ENCODE measurements around the gene NOXO1. TPM values are rescaled to one million over a fixed set of nuclear protein-coding genes. Genes with fewer than 3 reads are reported as not detected.
A peak's percentile ranks its signal among the peaks of the same experiment; 100 is the strongest.
"Not testable (repeated sequence)": the region's sequence is repeated elsewhere in the genome, so short reads cannot be mapped to it uniquely, and the experiment has no call there.

The NOXO1 gene
- total RNA-seq, 1 donor = not detected

DNA sequence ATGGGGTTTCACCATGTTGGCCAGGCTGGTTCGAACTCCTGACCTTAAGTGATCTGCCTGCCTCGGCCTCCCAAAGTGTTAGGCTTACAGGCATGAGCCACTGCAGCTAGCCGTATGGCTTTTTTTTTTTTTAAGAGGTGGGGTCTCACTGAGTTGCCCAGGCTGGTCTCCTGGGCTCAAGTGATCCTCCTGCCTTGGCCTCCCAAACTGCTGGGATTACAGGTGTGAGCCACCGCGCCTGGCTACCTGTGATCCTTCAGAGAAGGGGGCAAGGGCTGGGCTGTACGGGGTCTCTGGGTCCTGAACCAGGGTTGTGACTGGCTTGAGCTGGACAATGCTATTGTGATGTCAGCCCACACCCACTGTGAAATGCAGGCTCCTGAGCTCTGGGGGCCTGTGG is 14.8 kb downstream of the NOXO1 start, which contains the start of gene RNF151:
RNF151 (plus strand) TSS at position 397 of the 400 bp plus-strand sequence. CDS start 26 bp downstream, outside the sequence.
- H3K4me1 ChIP-seq (ENCODE audit: insufficient read depth, low read length) = peaks cover 38% of the 10 kb centered on the region
- H3K9me3 ChIP-seq (ENCODE audit: low read depth, low read length) = no peaks in the 10 kb centered on the region
- no peak within 1 kb of the TSS for H3K4me3 ChIP-seq (ENCODE audit: low read length)

GRCh38 chr16:1965396-1966001 is 15.8 kb downstream of the NOXO1 start:
- peaks cover 37% of the 10 kb centered on the region for H3K4me1 ChIP-seq (ENCODE audit: insufficient read depth, low read length)
- no peaks in the 10 kb centered on the region for H3K27me3 ChIP-seq (ENCODE audit: insufficient read depth, low read length)

More for the DNA sequence above, 14.8 kb downstream of the NOXO1 start, which contains the start of gene RNF151:
- H3K27me3 ChIP-seq (ENCODE audit: insufficient read depth, low read length) = no peaks in the 10 kb centered on the region

GRCh38 chr16:1964506-1965395 is 16.5 kb downstream of the NOXO1 start, which contains the start of gene RPS2:
Gene RPS2, minus strand, starts transcription at chr16:1964826. Its CDS starts 201 bp downstream, at chr16:1964625.
- H3K27me3 ChIP-seq (ENCODE audit: insufficient read depth, low read length) = no peaks in the 10 kb centered on the region
- H3K9me3 ChIP-seq (ENCODE audit: low read depth, low read length) = no peaks in the 10 kb centered on the region
- H3K4me3 ChIP-seq (ENCODE audit: low read length) = peak within 1 kb of the TSS; percentile 76
- peaks cover 43% of the 10 kb centered on the region for H3K4me1 ChIP-seq (ENCODE audit: insufficient read depth, low read length)

More at GRCh38 chr16:1965396-1966001, 15.8 kb downstream of the NOXO1 start:
- Histone ChIP-seq H3K4me3 (ENCODE audit: low read length) (peak overlapping the region; percentile 76), H3K9me3 (ENCODE audit: low read depth, low read length) (no peaks in the 10 kb centered on the region)

DNA sequence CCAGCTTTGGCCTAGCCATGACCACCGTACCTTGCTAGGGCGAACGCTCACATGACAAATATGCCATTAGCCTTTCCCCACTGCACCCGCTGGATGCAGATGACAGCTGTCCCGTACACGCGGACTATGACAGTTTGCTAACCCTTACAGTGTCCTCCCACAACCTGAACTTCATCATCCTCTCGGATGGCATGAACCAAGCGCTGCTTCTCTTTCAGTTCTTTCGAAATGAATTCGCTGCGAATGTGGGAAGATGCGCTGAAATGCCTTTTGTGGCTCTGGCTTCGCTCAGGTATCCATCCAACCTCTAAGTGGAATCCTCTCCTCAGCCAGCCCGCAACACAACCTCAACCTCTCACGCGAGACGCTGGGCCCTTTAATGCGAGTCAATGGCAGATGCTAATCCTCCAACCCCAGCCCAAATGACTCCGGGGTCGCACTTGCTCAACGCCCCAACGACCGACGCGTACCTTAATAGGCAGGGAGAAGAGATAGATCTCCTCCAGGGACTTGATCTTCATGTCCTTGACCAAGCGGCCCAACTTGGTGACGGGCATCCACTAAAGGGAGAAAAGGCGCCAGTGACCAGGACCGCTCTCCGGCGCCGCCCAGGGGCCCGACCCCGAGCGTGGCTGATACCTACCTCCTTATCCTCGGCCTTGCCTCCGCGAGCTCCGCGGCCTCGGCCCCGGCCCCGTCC is 17.3 kb downstream of the NOXO1 start:
- Histone ChIP-seq H3K4me1 (ENCODE audit: insufficient read depth, low read length) (peaks cover 46% of the 10 kb centered on the region), H3K4me3 (ENCODE audit: low read length) (peak overlapping the region; percentile 76)

DNA sequence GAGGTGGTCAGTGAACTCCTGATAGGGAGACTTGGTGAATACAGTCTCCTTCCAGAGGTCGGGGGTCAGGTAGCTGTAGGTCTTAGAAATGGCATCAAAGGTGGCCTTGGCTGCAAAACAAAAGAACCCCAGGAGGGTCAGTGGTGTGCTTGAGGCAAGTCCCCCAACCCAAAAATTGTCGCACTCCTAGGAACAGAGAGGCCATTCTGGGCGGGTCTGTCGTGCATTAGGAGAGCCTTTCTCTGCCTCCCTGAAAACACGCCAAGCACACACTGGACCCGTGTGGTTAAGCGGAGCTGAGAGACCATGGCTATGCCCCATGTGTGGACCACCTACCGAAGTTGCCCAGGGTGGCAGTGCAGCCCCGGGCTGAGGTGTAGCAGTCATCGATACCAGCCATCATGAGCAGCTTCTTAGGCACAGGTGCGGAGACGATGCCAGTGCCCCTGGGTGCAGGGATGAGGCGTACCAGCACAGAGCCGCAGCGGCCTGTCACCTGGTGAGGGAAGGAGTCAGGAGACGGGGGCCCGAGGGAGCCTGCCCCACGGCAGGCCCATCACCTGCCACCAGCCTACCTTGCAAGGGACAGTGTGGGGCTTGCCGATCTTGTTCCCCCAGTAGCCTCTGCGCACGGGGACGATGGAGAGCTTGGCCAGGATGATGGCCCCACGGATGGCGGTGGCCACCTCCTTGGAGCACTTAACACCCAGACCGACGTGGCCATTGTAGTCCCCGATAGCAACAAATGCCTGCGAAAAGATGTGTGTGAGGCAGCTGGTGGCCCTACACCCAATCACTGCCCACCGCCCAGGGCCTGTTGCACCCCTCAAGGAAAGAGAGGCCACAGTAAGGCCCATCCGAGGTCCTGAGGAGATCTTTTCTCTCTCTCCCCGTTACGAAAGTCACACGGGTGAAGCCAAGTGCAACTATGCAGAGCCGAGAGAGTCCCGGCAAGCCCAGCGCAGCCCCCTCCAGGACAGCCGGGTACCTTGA is 18.8 kb downstream of the NOXO1 start:
- not testable (repeated sequence) for H3K27me3 ChIP-seq (ENCODE audit: insufficient read depth, low read length)
- peaks cover 50% of the 10 kb centered on the region for H3K4me1 ChIP-seq (ENCODE audit: insufficient read depth, low read length)

More for the DNA sequence above, 17.3 kb downstream of the NOXO1 start:
- no peaks in the 10 kb centered on the region for H3K27me3 ChIP-seq (ENCODE audit: insufficient read depth, low read length)
- no peaks in the 10 kb centered on the region for H3K9me3 ChIP-seq (ENCODE audit: low read depth, low read length)

DNA sequence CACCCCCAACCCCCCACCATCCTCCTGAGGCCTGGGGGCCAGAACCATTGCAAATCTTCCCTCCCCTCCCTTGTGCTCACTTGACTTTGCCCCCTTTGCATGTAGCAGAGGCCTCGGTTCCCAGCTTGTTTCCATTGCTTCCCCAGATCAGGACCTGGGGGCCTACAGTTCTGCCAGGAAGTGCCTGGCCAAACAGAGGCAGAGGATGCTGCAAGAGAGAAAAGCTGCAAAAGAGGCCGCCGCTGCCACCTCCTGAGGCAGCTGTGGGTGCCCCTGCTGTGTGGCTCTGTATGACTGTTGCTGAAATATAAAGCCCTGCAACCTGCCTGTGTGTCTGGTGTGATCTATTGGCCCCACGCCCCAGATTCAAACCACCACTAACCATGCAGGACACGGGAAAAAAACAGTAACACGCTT is 19.6 kb downstream of the NOXO1 start:
- H3K4me1 ChIP-seq (ENCODE audit: insufficient read depth, low read length) = peaks cover 50% of the 10 kb centered on the region
- no peaks in the 10 kb centered on the region for H3K27me3 ChIP-seq (ENCODE audit: insufficient read depth, low read length)

More for the DNA sequence above, 18.8 kb downstream of the NOXO1 start:
- H3K4me3 ChIP-seq (ENCODE audit: low read length); H3K9me3 ChIP-seq (ENCODE audit: low read depth, low read length): not testable (repeated sequence)

GRCh38 chr16:1960665-1961630 is 20.3 kb downstream of the NOXO1 start:
- Histone ChIP-seq H3K9me3 (ENCODE audit: low read depth, low read length) (no peaks in the 10 kb centered on the region), H3K27me3 (ENCODE audit: insufficient read depth, low read length) (no peaks in the 10 kb centered on the region), H3K4me3 (ENCODE audit: low read length) (no peak overlapping the region), H3K4me1 (ENCODE audit: insufficient read depth, low read length) (peaks cover 48% of the 10 kb centered on the region)

More for the DNA sequence above, 19.6 kb downstream of the NOXO1 start:
- Histone ChIP-seq H3K4me3 (ENCODE audit: low read length) (no peak overlapping the region), H3K9me3 (ENCODE audit: low read depth, low read length) (no peaks in the 10 kb centered on the region)

DNA sequence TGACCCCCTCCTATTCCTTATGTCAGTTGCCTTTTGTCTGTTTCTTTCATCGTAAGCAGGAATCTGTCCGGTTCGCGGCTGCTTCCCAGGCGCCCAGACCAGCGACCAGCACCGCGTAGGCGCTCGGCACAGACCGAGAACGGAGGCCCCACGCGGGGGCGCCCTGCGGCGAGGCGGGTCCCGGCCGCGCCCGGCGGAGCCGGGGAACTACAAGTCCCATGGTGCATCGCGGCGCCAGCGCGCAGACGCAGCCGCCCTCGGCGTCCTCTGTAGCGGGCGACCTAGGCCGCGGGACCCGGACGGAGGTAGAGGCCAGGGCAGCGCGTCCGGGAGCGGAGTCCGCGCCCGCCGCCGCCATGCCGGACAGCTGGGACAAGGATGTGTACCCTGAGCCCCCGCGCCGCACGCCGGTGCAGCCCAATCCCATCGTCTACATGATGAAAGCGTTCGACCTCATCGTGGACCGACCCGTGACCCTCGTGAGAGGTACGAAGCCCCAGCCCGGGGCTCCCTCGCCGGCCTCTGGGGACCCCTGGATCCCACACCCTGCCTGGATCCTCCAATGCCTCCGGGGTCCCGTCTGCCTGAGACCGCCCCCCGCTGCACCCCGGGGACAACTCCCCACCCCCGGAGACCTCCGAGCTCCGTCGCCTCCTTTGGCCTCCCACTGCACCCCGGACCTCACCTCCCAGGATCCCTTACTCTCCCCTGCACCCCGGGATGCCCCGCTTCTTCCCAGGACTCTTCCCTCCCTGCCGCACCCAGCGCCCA is 21.8 kb downstream of the NOXO1 start, which contains the start of gene NDUFB10:
NDUFB10 (plus strand) TSS at position 270 of the 771 bp plus-strand sequence; CDS start at position 357, 87 bp downstream.
- peaks cover 40% of the 10 kb centered on the region for H3K4me1 ChIP-seq (ENCODE audit: insufficient read depth, low read length)
- peak within 1 kb of the TSS; percentile 71 for H3K4me3 ChIP-seq (ENCODE audit: low read length)
- no peaks in the 10 kb centered on the region for H3K27me3 ChIP-seq (ENCODE audit: insufficient read depth, low read length)
- no peaks in the 10 kb centered on the region for H3K9me3 ChIP-seq (ENCODE audit: low read depth, low read length)

DNA sequence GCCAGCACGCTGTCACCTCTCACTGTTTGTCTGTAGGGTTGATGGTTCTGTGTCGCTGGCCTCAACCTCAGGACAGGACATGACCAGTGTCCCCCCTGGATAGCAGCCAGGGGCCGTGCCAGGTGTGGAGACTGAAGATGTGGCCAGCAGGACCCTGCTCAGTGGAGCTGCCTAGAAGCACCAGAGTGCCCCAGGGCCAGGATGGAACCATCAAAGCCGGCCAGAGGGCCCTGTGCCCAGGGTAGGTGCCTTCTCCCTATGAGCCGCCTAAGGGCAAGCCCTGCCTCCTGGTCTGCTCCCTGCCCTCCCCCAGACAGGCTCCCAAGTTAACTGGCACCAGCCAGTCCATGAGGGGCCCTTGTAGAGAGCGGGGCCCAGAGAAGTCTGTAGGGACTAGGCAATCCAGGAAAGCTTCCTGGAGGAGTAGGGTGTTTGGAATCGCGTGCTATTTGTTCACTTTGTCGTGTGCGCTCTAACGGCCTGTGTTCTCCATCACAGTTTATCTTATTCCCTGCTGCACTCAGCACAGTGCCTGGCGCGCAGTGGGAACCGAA is 22.5 kb downstream of the NOXO1 start:
- H3K4me1 ChIP-seq (ENCODE audit: insufficient read depth, low read length) = peaks cover 35% of the 10 kb centered on the region
- H3K9me3 ChIP-seq (ENCODE audit: low read depth, low read length) = no peaks in the 10 kb centered on the region
- H3K4me3 ChIP-seq (ENCODE audit: low read length) = no peak overlapping the region

GRCh38 chr16:1958143-1958491 is 23.2 kb downstream of the NOXO1 start:
- not testable (repeated sequence) for H3K9me3 ChIP-seq (ENCODE audit: low read depth, low read length); H3K27me3 ChIP-seq (ENCODE audit: insufficient read depth, low read length); H3K4me3 ChIP-seq (ENCODE audit: low read length)
- H3K4me1 ChIP-seq (ENCODE audit: insufficient read depth, low read length) = peaks cover 28% of the 10 kb centered on the region

More for the DNA sequence above, 22.5 kb downstream of the NOXO1 start:
- H3K27me3 ChIP-seq (ENCODE audit: insufficient read depth, low read length) = no peaks in the 10 kb centered on the region

GRCh38 chr16:1957434-1958142 is 23.7 kb downstream of the NOXO1 start:
- H3K4me1 ChIP-seq (ENCODE audit: insufficient read depth, low read length) = peaks cover 23% of the 10 kb centered on the region
- not testable (repeated sequence) for H3K4me3 ChIP-seq (ENCODE audit: low read length); H3K9me3 ChIP-seq (ENCODE audit: low read depth, low read length)

DNA sequence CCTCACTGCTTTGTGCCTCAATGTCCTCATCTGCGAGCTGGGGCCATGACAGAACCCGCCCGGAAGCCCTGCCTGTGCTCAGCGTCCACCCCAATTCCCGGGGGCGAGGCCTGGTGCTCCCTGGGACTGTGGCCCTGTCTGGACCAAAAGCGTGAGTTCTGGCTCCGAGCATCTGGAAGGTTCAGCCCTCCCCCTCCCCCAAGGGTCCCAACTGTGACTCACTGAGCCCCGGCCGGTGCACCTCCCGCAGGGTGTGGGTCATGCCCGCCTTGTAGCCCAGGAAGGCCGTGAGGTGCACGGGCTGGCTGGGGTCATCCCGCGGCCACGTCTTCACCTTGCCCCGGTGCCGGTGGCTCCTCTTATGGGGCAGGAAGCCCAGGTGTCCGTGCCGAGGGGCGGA is 27.5 kb downstream of the NOXO1 start:
- peaks cover 2% of the 10 kb centered on the region for H3K4me1 ChIP-seq (ENCODE audit: insufficient read depth, low read length)
- H3K27me3 ChIP-seq (ENCODE audit: insufficient read depth, low read length) = no peaks in the 10 kb centered on the region
- no peaks in the 10 kb centered on the region for H3K9me3 ChIP-seq (ENCODE audit: low read depth, low read length)
- H3K4me3 ChIP-seq (ENCODE audit: low read length) = no peak overlapping the region

More at GRCh38 chr16:1957434-1958142, 23.7 kb downstream of the NOXO1 start:
- H3K27me3 ChIP-seq (ENCODE audit: insufficient read depth, low read length) = not testable (repeated sequence)

Measured in mononuclear cell (primary cell).